NCI-H146 treated with DMSO at 0.1 percent for 48 hours (cell line): Measurements from ENCODE around the gene NOS1AP.
"Not testable (repeated sequence)": the region's sequence is repeated elsewhere in the genome, so short reads cannot be mapped to it uniquely, and the experiment has no call there.

Experiments
- DNase-seq: peaks from one replicate; lab custom pipeline; 2025; ENCODE audit not compliant: unreplicated experiment; lab: John Stamatoyannopoulos, UW

The NOS1AP gene

DNA sequence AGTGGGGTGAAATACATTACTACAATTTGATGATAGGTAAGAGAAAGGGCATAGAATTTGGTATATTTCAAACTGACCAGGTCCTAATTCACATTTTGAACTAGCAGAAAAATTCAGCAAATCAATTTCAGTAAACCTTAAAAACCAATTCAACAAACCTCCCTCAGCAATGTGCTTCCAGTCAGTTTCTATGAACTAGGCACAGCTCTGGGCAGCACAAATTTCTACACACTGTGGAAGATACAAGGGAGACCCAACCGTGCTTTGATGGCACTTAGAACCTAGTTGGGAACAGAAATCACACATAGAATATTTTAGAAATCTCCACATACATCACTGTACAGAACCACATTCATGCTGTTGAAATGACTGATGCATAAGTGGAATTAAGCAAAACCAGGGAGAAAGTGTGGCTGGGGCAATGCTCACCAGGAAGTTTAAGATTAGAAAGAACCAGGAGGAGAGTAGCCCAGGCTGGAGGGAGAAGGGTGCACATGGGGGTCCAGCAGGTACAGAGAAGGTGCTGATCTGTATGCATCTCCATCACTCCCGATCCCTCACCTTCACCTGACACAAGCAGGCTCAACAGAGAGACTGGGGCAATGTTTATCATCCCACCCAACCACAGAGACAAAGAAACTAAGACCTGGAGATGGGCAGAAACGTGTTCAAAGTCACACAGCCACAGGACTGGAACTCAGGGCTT, 326.9 kb downstream of the NOS1AP start:
- DNase-seq, result no peak

DNA sequence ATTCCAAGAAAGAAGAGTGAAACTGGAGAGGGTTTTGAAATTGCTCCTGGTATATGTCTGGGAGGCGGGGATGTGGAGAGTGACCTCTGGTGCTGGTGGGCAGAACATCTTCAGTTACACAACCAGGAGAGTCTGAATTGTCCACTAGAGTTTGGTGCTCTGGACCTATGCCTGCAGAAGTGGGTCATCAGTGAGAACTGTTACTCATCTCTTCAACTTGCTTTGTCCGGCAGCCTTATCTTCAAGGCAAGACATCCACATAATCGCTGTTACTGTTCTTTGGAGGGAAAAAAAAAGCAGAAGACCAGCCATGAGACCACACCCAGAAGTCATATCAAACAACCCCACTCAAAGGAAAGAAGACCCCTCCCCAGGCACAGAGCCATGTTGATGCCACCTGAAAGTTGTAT, 327.6 kb downstream of the NOS1AP start:
- no peak for DNase-seq

GRCh38 chr1:162397943-162398560, 328.6 kb downstream of the NOS1AP start:
- DNase-seq, result peak; percentile 34

DNA sequence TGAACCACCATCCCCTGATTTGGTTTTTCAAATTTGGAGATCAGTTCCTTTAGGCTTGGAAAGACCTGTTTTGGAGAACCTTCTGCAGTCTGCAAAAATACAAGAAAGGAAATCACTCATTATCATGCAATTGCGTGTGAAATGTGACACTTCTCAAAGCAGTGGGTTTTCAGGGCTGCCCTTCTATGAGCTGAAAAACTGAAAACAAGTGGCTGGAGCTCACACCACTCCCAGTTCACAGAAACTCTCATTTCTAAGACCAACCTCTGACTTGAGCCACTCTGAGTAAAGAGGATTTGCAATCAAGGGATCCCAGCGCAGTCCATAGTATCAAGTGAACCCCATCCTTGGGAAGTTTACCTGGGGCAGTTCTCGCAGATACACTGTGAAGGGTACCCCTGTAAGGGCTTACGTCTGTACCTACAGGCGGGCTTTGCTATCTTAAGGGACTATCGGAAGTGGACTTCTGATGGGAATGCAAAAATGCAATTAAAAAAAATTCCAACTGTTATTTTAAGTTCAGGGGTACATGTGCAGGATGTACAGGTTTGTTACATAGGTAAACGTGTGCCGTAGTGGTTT, 329.6 kb downstream of the NOS1AP start:
- no peak for DNase-seq

GRCh38 chr1:162400790-162401355, 331.4 kb downstream of the NOS1AP start:
- no peak for DNase-seq

DNA sequence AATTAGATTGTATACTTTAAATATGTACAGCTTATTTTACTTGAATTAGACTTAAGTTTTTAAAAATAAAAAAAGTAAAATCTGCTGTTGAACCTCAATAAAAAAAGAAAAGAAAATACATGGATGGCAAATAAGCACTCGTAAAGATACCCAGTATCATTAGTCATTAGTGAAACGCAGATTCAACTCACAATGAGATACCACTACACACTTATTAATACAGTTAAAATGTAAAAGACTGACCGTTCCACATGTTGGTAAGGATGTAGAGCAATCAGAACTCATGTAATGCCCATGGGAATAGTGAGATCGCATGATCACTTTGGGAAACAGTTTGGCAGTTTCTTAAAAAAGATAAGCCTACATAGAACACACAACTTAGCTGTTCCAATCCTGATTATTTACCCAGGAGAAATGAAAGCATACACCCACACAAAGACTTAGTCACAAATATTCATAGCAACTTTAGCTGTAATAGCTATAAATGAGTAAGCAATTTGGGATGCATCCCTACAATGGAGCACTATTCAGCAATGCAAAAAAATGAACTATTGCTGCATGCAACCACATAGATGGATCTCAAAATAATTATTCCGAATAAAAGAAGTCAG, 335.2 kb downstream of the NOS1AP start:
- DNase-seq, result no peak

DNA sequence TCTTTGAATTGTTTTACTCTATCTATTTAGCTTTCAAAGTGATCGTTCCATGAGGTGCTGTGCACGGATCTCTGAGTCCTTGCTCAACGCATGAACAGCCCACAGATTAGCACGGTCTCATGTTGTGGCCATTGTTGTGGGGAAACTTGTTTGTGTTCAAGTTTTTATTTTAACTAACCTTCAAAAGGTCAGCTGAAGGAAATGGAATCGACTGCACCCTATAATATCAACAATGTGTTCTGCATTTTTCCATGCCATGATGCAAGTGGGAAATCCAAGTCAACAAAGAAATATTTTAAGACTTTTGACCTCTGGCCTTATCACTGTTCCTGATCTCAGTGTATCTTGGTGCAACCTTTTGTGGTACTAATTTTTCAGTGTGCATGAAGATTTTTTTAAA, 336.3 kb downstream of the NOS1AP start:
- no peak for DNase-seq

GRCh38 chr1:162406811-162407210, 337.3 kb downstream of the NOS1AP start:
- no peak for DNase-seq

GRCh38 chr1:162407539-162407938, 338.0 kb downstream of the NOS1AP start:
- DNase-seq, result no peak

GRCh38 chr1:162412002-162412401, 342.5 kb downstream of the NOS1AP start, which contains the start of gene SH2D1B:
TSS of gene SH2D1B (minus strand) at chr1:162412136. CDS start at chr1:162412016, 120 bp downstream.
- no peak for DNase-seq

DNA sequence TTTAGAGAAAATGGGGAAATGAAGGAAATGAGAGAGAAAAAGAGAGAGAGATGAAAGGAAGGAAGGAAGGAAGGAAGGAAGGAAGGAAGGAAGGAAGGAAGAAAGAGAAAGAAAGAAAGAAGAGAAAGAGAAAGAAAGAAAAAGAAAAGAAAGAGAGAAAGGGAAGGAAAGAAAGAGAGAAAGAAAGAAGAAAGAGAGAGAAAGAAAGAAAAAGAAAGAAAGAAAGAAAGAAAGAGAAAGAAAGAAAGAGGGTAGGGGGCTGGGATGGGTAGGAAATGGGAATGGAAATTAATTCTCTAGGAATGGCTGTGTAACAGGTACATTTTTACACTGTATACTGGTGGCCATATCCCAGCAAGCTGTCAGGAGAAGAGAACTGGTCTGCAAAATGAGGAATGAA, 346.7 kb downstream of the NOS1AP start:
- no peak for DNase-seq

DNA sequence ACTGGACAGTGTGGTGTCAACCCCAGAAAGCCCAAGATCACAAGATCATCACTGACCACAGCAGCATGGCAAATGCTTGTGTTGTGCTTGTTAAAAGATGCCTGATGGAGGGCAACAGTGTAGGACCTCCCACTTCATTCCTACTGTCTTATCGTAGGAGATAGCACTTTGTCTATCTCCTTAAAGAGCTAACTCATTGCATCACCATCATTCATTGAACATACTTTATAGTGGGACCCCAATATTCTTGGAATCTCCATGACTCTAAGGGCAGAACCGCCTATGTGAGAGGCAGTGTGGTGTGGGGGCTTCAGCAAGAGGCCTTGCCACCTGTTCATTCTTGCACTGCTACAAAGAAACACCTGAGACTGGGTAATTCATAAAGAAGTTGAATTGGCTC, 347.4 kb downstream of the NOS1AP start:
- no peak for DNase-seq

- no peak for DNase-seq
Measured at GRCh38 chr1:162417650-162418049, 348.2 kb downstream of the NOS1AP start.

GRCh38 chr1:162418584-162418983, 349.1 kb downstream of the NOS1AP start:
- not testable (repeated sequence) for DNase-seq

- not testable (repeated sequence) for DNase-seq
Measured at GRCh38 chr1:162419450-162419931, 350.0 kb downstream of the NOS1AP start.
